K562 (cell line): Measurements from ENCODE around the gene MACROD2. TPM values are rescaled to one million over a fixed set of nuclear protein-coding genes. Genes with fewer than 3 reads are reported as not detected.

Experiments
- ATAC-seq: fragments of 200-7000 bp; cut with Tn5 transposase; 3 replicates; pipeline ENCODE4 v1.9.1; 2020; ENCODE audit warnings: moderate library complexity
- BruUV-seq: library from RNA; stranded (reverse); fragments of 400-500 nt; replicated peaks from 2 replicates; lab custom pipeline; 2021; lab: Mats Ljungman, UMichigan
- CTCF ChIA-PET: fragments of 300-600 bp; formaldehyde crosslinking; extraction: SDS; loops from one replicate; lab custom pipeline; 2021; ENCODE audit warnings: low intra/inter-chr PET ratio; lab: Yijun Ruan, JAX
- POLR2A ChIA-PET: fragments of 300-600, 350-650 bp; sonication (Branson Sonifier 250); formaldehyde crosslinking; extraction: SDS; loops from one replicate; lab custom pipeline; 2021; ENCODE audit warnings: antibody characterized with exemption, inconsistent platforms; lab: Yijun Ruan, JAX
- DNase-seq, 4 experiments: peaks; one replicate each; pipeline versions ENCODE4 v3.0.0 to v3.0.0-alpha.2; 2011 to 2018; ENCODE audit warnings: low spot score in 3 of 4, mixed read lengths in 3 of 4; ENCODE audit errors: extremely low read depth in 1 of 4
- FAIRE-seq: peaks from 2 replicates; lab custom pipeline; 2011; peaks lifted over from hg19 to GRCh38; lab: Jason Lieb, UNC
- H2AFZ ChIP-seq: 2 replicates; pipeline ENCODE4 v1.6.0; 2011; ENCODE audit warnings: low read depth, low read length, control low read depth, inconsistent platforms
- H3K27ac ChIP-seq: fragments of 200-600 bp; 3 replicates; pipeline ENCODE4 v1.8.0; 2011; ENCODE audit warnings: low read depth, mild to moderate bottlenecking, control low read depth, inconsistent platforms, low read length, moderate library complexity, mixed read lengths; ENCODE audit errors: extremely low read depth
- H3K27me3 ChIP-seq, 2 experiments: fragments of 300-600 bp in 1 of 2; 2 replicates in 1 of 2; 3 replicates in 1 of 2; pipeline versions ENCODE4 v1.6.0 to v1.8.0; 2011; ENCODE audit warnings: inconsistent platforms in 2 of 2, low read length in 2 of 2, mild to moderate bottlenecking in 1 of 2, mixed read lengths in 1 of 2, moderate library complexity in 1 of 2; ENCODE audit not compliant: control insufficient read depth in 2 of 2, insufficient read depth in 2 of 2
- H3K36me3 ChIP-seq: fragments of 300-600 bp; 3 replicates; pipeline ENCODE4 v1.8.0; 2011; ENCODE audit warnings: mild to moderate bottlenecking, low read length, inconsistent platforms; ENCODE audit not compliant: control insufficient read depth, insufficient read depth
- H3K4me1 ChIP-seq, 2 experiments: fragments of 200-600 bp in 1 of 2; replicated peaks in 1 of 2; 2 replicates in 1 of 2; 3 replicates in 1 of 2; pipeline versions ENCODE4 v1.5.1 to v1.8.0; 2011; ENCODE audit warnings: inconsistent platforms in 2 of 2, low read length in 2 of 2, mild to moderate bottlenecking in 1 of 2, mixed read lengths in 1 of 2, moderate library complexity in 1 of 2; ENCODE audit not compliant: control insufficient read depth in 2 of 2, insufficient read depth in 2 of 2
- H3K4me2 ChIP-seq: 2 replicates; pipeline ENCODE4 v1.6.1; 2011; ENCODE audit warnings: low read length, control low read depth, inconsistent platforms, mixed read lengths; ENCODE audit not compliant: insufficient read depth
- H3K4me3 ChIP-seq: fragments of 200-600 bp; sonication (generic), shearing (Covaris generic); 2 replicates; pipeline ENCODE4 v1.5.1; 2016; ENCODE audit warnings: control low read depth, inconsistent platforms
- H3K79me2 ChIP-seq: fragments of 200-600 bp; 3 replicates; pipeline ENCODE4 v1.8.0; 2011; ENCODE audit warnings: low read length, inconsistent platforms; ENCODE audit not compliant: control insufficient read depth, insufficient read depth
- H3K9ac ChIP-seq, 2 experiments: 2 replicates each; pipeline versions ENCODE4 v1.6.0 to v1.6.1; 2011; ENCODE audit warnings: low read depth in 2 of 2, low read length in 2 of 2, control low read depth in 1 of 2, inconsistent platforms in 1 of 2, mild to moderate bottlenecking in 1 of 2, mixed read lengths in 1 of 2; ENCODE audit not compliant: insufficient read depth in 1 of 2
- H3K9me1 ChIP-seq: one replicate; pipeline ENCODE4 v1.6.0; 2011; ENCODE audit warnings: inconsistent platforms, mild to moderate bottlenecking, low read length, moderate library complexity; ENCODE audit not compliant: control insufficient read depth, insufficient read depth
- H3K9me3 ChIP-seq: replicated peaks from 2 replicates; pipeline ENCODE4 v1.5.1; 2011; ENCODE audit warnings: low read depth, low read length, inconsistent platforms; ENCODE audit not compliant: control insufficient read depth, insufficient read depth
- H4K20me1 ChIP-seq: replicated peaks from 2 replicates; pipeline ENCODE4 v1.6.1; 2011; ENCODE audit warnings: low read length, inconsistent platforms, mixed read lengths; ENCODE audit not compliant: control insufficient read depth, insufficient read depth
- CBX2 ChIP-seq: fragments of 200-600 bp; sonication (generic); IDR thresholded peaks from one replicate; pipeline ENCODE4 v1.6.1; 2012; ENCODE audit warnings: mild to moderate bottlenecking, low read length, inconsistent platforms; ENCODE audit not compliant: insufficient read depth, poor library complexity, severe bottlenecking
- FIP1L1 ChIP-seq: fragments of 200-400 bp; formaldehyde crosslinking; IDR thresholded peaks from 2 replicates; pipeline ENCODE4 v1.6.1; 2018; ENCODE audit warnings: mild to moderate bottlenecking, low read depth, low read length; ENCODE audit not compliant: poor library complexity, severe bottlenecking
- SMARCB1 ChIP-seq: IDR thresholded peaks from 2 replicates; pipeline ENCODE4 v1.6.1; 2011; ENCODE audit warnings: improper control_type of control experiment, low read depth; ENCODE audit not compliant: insufficient read length
- WGBS: fragments of 100-300 bp; shearing (Covaris generic); methylation state at CpG from one replicate; pipeline ENCODE4 v1.1.6; 2016; ENCODE audit warnings: low coverage, mixed read lengths; ENCODE audit not compliant: insufficient coverage; ENCODE audit errors: missing lambda C conversion rate; 5-methylcytosine and 5-hydroxymethylcytosine counted together
- in situ Hi-C: fragments of 300-500 bp; cut with MboI; formaldehyde crosslinking; loops from 4 replicates; pipeline ENCODE4 v1.15.0; 2018; ENCODE audit warnings: inconsistent platforms, mixed read lengths
- intact Hi-C: fragments of 100-400 bp; cut with micrococcal nuclease; formaldehyde crosslinking; loops from 2 replicates; pipeline ENCODE4 v1.14.2; 2022
- polyA plus RNA-seq, 8 experiments: library from polyadenylated mRNA; depleted of rRNA in 4 of 8; stranded (reverse) in 5 of 8; unstranded in 3 of 8; fragments of >200 nt; fragmentation: Nextera tagmentation in 2 of 8; fragmentation: Illumina TruSeq in 1 of 8; extraction: Ambion mirVana in 2 of 8; extraction: Trizol in 1 of 8; gene quantifications; 2 replicates each; pipeline versions ENCODE4 v1.2.1 to v1.2.3, GENCODE V29; 2011 to 2014; ENCODE audit warnings: inconsistent platforms in 1 of 8, missing spikeins in 1 of 8
- total RNA-seq, 7 experiments: library from RNA; depleted of rRNA in 6 of 7; stranded (reverse); fragments of >200 nt in 6 of 7; fragmentation: Illumina TruSeq in 2 of 7; extraction: Trizol in 2 of 7; gene quantifications; 2 replicates each; pipeline versions ENCODE4 v1.2.1 to v1.2.3, GENCODE V29; 2011 to 2021; ENCODE audit warnings: low replicate concordance in 1 of 7
- TF ChIP-seq, protein P1 (sequence below): fragments of 250-450 bp; sonication (Bioruptor Pico); IDR thresholded peaks from 2 replicates; pipeline ENCODE4 v1.8.0; 2022; ENCODE audit warnings: inconsistent platforms

The MACROD2 gene
- total and polyA plus RNA-seq, 9 of the 15 experiments (the other 6 are each of a cell fraction or from before 2014, with no cell fraction given) = not detected

DNA sequence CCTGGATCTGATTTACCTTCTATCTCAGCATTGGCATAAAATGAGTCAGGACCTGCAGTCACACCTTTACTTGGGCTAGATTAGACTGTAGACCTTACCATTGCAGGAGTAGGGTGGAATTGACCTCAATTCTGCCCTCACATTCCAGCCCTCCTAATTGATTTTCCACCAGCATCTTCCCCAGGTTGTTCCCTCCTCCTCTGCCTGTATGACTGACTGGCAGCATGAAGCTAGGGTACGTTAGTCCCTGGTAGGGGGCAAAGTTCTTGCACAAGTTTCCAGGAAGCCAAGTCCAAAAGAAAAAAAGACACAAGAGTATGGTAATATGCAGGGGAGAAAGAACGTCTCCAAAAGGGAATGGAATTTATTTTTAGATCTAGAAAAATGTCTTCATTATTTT lies 567.7 kb downstream of the MACROD2 start:
- no peak overlapping the region for H3K9ac ChIP-seq
- H3K36me3 ChIP-seq = no peaks in the 10 kb centered on the region
- H3K4me2 ChIP-seq = no peak overlapping the region
- H3K9me1 ChIP-seq = no peaks in the 10 kb centered on the region
- in situ Hi-C loops = no loop called here
- CTCF ChIA-PET = no interaction called here
- H3K27ac ChIP-seq = no peak overlapping the region
- H3K79me2 ChIP-seq = no peaks in the 10 kb centered on the region
- BruUV-seq = no TSS peak
- WGBS = 0% methylated on average over 1 of the region's 2 CpGs
- ATAC-seq = no peak
- no peak overlapping the region for H2AFZ ChIP-seq
- H4K20me1 ChIP-seq = no peaks in the 10 kb centered on the region
- no peaks in the 10 kb centered on the region for H3K27me3 ChIP-seq
- intact Hi-C loops = no loop called here
- H3K4me3 ChIP-seq = no peak overlapping the region
- TF ChIP-seq FIP1L1 = no peak
- no peak for TF ChIP-seq SMARCB1
- TF ChIP-seq, protein P1, sequence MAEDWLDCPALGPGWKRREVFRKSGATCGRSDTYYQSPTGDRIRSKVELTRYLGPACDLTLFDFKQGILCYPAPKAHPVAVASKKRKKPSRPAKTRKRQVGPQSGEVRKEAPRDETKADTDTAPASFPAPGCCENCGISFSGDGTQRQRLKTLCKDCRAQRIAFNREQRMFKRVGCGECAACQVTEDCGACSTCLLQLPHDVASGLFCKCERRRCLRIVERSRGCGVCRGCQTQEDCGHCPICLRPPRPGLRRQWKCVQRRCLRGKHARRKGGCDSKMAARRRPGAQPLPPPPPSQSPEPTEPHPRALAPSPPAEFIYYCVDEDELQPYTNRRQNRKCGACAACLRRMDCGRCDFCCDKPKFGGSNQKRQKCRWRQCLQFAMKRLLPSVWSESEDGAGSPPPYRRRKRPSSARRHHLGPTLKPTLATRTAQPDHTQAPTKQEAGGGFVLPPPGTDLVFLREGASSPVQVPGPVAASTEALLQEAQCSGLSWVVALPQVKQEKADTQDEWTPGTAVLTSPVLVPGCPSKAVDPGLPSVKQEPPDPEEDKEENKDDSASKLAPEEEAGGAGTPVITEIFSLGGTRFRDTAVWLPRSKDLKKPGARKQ (CRISPR knock-in tag) = no peak
- TF ChIP-seq CBX2 = no peak
- H3K4me1 ChIP-seq = no peaks in the 10 kb centered on the region
- no peaks in the 10 kb centered on the region for H3K9me3 ChIP-seq
- FAIRE-seq = no peak
- POLR2A ChIA-PET = no interaction called here
- DNase-seq = no peak
